A204.1 (cell line): ENCODE data around the gene MIGA2.

ENCODE experiments used
- FAIRE-seq: peaks from 2 replicates; lab custom pipeline; 2012; peaks lifted over from hg19 to GRCh38; lab: Jason Lieb, UNC

MIGA2 gene

GRCh38 chr9:129037767-129038098 lies 1.3 kb downstream of the MIGA2 start:
- no peak for FAIRE-seq

GRCh38 chr9:129038109-129038852 lies 1.9 kb downstream of the MIGA2 start:
- FAIRE-seq = no peak

GRCh38 chr9:129040113-129040643 lies 3.8 kb downstream of the MIGA2 start:
- FAIRE-seq = no peak

- FAIRE-seq = no peak
Measured at GRCh38 chr9:129042016-129042415, 5.6 kb downstream of the MIGA2 start.

GRCh38 chr9:129052592-129052991 lies 16.2 kb downstream of the MIGA2 start:
- no peak for FAIRE-seq

GRCh38 chr9:129053020-129053419 lies 16.6 kb downstream of the MIGA2 start:
- no peak for FAIRE-seq

GRCh38 chr9:129054163-129054851 lies 17.9 kb downstream of the MIGA2 start:
- FAIRE-seq = no peak

- FAIRE-seq = no peak
Measured at GRCh38 chr9:129058965-129059795, 22.8 kb downstream of the MIGA2 start.

GRCh38 chr9:129059796-129060785 lies 23.7 kb downstream of the MIGA2 start:
- no peak for FAIRE-seq

- no peak for FAIRE-seq
Measured at GRCh38 chr9:129060991-129061390, 24.6 kb downstream of the MIGA2 start.

- no peak for FAIRE-seq
Measured at GRCh38 chr9:129063061-129063460, 26.6 kb downstream of the MIGA2 start.

- no peak for FAIRE-seq
Measured at GRCh38 chr9:129064499-129064908, 28.1 kb downstream of the MIGA2 start.

GRCh38 chr9:129068110-129068509 lies 31.7 kb downstream of the MIGA2 start:
- FAIRE-seq = no peak

GRCh38 chr9:129068990-129069861 lies 32.8 kb downstream of the MIGA2 start:
- no peak for FAIRE-seq

GRCh38 chr9:129069862-129070641 lies 33.6 kb downstream of the MIGA2 start:
- no peak for FAIRE-seq

GRCh38 chr9:129070696-129071525 lies 34.5 kb downstream of the MIGA2 start:
- FAIRE-seq = no peak

GRCh38 chr9:129071526-129072126 lies 35.2 kb downstream of the MIGA2 start:
- no peak for FAIRE-seq

GRCh38 chr9:129072171-129072570 lies 35.7 kb downstream of the MIGA2 start:
- no peak for FAIRE-seq
